Measurements from ENCODE around the gene JPH4. TPM values are rescaled to one million over a fixed set of nuclear protein-coding genes. Genes with fewer than 3 reads are reported as not detected.

JPH4 gene
- total and polyA plus RNA-seq, 7 donors = 0.01 to 0.62 (median 0.13) TPM

DNA sequence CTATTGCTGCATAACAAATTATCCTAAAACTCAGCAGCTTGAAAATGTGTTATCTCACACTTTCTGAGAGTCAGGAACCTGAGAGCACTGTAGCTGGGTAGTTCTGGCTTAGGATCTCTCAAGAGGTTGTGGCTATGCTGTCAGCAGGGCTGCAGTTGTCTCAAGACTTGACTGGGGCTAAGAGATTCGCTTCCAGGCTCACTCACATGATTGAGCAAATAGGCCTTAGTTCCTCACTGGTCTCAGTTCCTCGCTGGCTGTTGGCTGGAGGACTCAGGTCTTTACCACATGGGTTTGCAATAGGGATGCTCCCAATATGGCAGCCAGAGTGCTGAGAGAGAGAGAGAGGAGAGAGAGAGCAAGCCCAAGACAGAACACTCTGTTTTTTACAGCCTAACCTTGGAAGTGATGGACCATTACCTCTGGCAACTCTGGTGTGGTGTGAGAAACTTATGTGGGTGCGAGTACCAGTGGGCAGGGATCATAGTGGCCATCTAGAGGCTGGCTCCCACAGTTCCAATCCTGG lies 41.6 kb upstream of the JPH4 start:
- intact Hi-C loops (cut with DNase I) = no loop called here
- Histone ChIP-seq H3K27me3 (ENCODE audit: insufficient read depth in 3 of 3, low read length in 2 of 3) (peaks cover 0 to 8% (median 2%) of the 10 kb centered on the region in 3 donors), H3K9me3 (no peaks in the 10 kb centered on the region), H3K27ac (no peak overlapping the region), H3K4me1 (no peaks in the 10 kb centered on the region), H3K36me3 (ENCODE audit: insufficient read depth in 1 of 2, low read depth in 1 of 2) (no peaks in the 10 kb centered on the region), H3K4me3 (no peak overlapping the region)
- TF ChIP-seq, protein P1, sequence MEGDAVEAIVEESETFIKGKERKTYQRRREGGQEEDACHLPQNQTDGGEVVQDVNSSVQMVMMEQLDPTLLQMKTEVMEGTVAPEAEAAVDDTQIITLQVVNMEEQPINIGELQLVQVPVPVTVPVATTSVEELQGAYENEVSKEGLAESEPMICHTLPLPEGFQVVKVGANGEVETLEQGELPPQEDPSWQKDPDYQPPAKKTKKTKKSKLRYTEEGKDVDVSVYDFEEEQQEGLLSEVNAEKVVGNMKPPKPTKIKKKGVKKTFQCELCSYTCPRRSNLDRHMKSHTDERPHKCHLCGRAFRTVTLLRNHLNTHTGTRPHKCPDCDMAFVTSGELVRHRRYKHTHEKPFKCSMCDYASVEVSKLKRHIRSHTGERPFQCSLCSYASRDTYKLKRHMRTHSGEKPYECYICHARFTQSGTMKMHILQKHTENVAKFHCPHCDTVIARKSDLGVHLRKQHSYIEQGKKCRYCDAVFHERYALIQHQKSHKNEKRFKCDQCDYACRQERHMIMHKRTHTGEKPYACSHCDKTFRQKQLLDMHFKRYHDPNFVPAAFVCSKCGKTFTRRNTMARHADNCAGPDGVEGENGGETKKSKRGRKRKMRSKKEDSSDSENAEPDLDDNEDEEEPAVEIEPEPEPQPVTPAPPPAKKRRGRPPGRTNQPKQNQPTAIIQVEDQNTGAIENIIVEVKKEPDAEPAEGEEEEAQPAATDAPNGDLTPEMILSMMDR (IDR thresholded peaks at IDR 0.05) = no peak
- DNase-seq (no peak), ATAC-seq (no peak)
- 59 to 67% (median 63%) methylated on average over 3 of the region's 3 CpGs for WGBS, 3 donors

DNA sequence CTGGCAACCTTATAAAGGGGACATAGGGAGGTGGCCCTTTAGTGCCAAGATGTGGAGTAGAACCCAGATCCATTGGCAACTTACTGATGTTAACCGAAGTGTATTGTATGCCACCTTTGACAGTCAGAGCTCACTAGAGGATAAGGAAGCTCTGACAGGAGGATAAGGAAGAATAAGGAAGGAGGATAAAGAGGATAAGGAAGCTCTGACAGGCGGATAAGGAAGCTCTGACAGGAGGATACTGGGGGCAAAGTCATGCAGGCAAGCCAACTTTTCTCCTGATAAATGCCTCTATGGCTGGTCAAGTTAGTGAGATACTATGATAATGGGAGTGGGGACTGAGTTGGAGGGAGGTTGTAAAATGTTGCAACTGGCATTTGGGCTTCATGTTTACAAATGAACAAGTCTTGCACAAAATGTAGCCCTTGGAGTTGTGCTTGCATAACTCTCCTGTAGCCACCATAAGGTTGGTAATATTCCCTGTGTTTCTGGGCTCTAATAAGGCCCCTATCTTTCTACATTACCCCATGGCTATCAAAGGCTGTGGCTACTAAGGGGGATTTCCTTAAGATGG lies 39.9 kb upstream of the JPH4 start:
- DNase-seq (no peak), ATAC-seq (no peak)
- 66 to 75% (median 71%) methylated on average over 2 of the region's 2 CpGs for WGBS, 3 donors
- TF ChIP-seq, protein P1 (IDR thresholded peaks at IDR 0.05) = no peak
- intact Hi-C loops (cut with DNase I) = no loop called here
- no peaks in the 10 kb centered on the region for H3K36me3 ChIP-seq (ENCODE audit: insufficient read depth in 1 of 2, low read depth in 1 of 2)
- H3K4me3 ChIP-seq = no peak overlapping the region
- no peak overlapping the region for H3K27ac ChIP-seq
- no peaks in the 10 kb centered on the region for H3K4me1 ChIP-seq
- H3K27me3 ChIP-seq (ENCODE audit: insufficient read depth in 3 of 3, low read length in 2 of 3) = peaks cover 0 to 14% (median 0%) of the 10 kb centered on the region in 3 donors
- no peaks in the 10 kb centered on the region for H3K9me3 ChIP-seq

DNA sequence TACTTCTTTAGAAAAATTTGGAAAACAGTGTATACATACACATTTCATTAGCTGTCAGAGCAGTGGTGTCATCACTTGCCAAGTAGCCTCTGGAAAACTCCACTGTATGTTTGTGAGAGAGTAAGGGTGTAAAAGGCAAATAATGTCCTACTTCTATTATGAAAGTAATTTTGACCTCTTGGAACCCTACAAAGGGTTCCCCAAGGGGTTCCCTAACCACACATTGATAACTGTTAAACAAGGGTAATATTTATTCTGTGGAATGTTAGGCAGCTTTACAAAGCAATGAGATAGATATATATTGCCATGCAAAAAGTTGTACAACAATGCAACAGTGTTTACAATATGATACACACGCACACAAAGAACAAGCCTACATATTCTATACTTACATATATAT lies 38.9 kb upstream of the JPH4 start:
- no peaks in the 10 kb centered on the region for H3K36me3 ChIP-seq (ENCODE audit: insufficient read depth in 1 of 2, low read depth in 1 of 2)
- TF ChIP-seq, protein P1 (IDR thresholded peaks at IDR 0.05) = no peak
- ATAC-seq (no peak), DNase-seq (no peak)
- no peaks in the 10 kb centered on the region for H3K4me1 ChIP-seq
- no peak overlapping the region for H3K27ac ChIP-seq
- WGBS, 3 donors = 80 to 84% (median 82%) methylated on average over 1 of the region's 1 CpG
- no peaks in the 10 kb centered on the region for H3K9me3 ChIP-seq
- H3K27me3 ChIP-seq (ENCODE audit: insufficient read depth in 3 of 3, low read length in 2 of 3) = peaks cover 0 to 13% (median 0%) of the 10 kb centered on the region in 3 donors
- intact Hi-C loops (cut with DNase I) = no loop called here
- no peak overlapping the region for H3K4me3 ChIP-seq

DNA sequence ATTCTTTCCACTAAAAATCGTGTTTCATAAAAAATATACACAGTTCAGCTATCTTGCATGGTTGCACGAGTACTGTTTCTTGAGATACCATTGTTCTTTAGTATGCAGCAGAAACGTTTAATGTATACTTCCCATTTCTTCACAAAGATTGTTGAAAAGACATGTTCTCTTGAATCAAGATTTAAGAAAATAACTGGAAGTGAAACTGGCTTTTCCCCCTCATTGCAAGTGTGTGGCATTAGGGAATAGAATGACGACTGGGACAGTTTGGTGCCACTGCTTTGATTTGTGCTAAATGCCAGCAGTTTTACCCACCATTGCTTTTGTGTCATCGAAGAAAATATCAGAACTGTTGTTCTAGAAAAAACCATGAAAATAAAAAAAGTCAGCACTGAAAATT lies 37.3 kb upstream of the JPH4 start:
- TF ChIP-seq, protein P1 (IDR thresholded peaks at IDR 0.05) = no peak
- DNase-seq (no peak), ATAC-seq (no peak)
- no peak overlapping the region for H3K4me3 ChIP-seq
- H3K27ac ChIP-seq = no peak overlapping the region
- 55 to 62% (median 56%) methylated on average over 5 of the region's 5 CpGs for WGBS, 3 donors
- H3K36me3 ChIP-seq (ENCODE audit: insufficient read depth in 1 of 2, low read depth in 1 of 2) = no peaks in the 10 kb centered on the region
- H3K27me3 ChIP-seq (ENCODE audit: insufficient read depth in 3 of 3, low read length in 2 of 3) = peaks cover 0 to 10% (median 0%) of the 10 kb centered on the region in 3 donors
- intact Hi-C loops (cut with DNase I) = no loop called here
- H3K9me3 ChIP-seq = no peaks in the 10 kb centered on the region
- no peaks in the 10 kb centered on the region for H3K4me1 ChIP-seq

DNA sequence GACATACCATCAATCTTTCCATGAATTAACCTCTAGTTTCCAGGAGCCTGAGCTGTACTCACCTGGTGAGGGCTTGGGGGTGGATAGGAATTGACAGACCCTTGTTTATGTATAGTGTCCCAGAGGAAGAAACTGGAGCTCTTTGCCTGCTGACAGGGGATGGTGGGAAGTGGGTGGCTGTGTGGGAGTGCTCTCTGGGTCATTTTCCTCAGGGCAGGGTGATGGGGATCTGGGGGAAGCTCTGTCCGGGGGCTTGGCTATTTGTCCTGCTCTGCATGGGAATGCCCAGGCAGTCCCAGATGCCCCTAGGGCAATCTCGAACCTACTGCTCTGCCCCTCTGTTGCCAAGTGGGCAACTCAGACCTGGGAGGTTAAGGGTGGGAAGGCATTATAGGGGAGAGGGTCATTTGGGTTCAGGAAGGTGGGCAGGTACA lies 35.8 kb upstream of the JPH4 start:
- Histone ChIP-seq H3K27me3 (ENCODE audit: insufficient read depth in 3 of 3, low read length in 2 of 3) (peaks cover 0 to 6% (median 0%) of the 10 kb centered on the region in 3 donors), H3K4me3 (no peak overlapping the region), H3K9me3 (no peaks in the 10 kb centered on the region), H3K36me3 (ENCODE audit: insufficient read depth in 1 of 2, low read depth in 1 of 2) (no peaks in the 10 kb centered on the region), H3K27ac (no peak overlapping the region), H3K4me1 (no peaks in the 10 kb centered on the region)
- no peak for DNase-seq
- intact Hi-C loops (cut with DNase I) = no loop called here
- WGBS, 3 donors = 47 to 64% (median 52%) methylated on average over 2 of the region's 2 CpGs
- TF ChIP-seq, protein P1 (IDR thresholded peaks at IDR 0.05) = no peak
- ATAC-seq = no peak

Data from psoas muscle (tissue), 8 donors.